Measurements from ENCODE around the gene HIVEP3. TPM values are rescaled to one million over a fixed set of nuclear protein-coding genes. Genes with fewer than 3 reads are reported as not detected.

Gene HIVEP3
- total RNA-seq, 1 experiment from 2014 or later = 0.32 TPM

- in situ Hi-C loops (cut with HindIII; ENCODE audit: low pct_unique_long_range_greater_than_20kb, low sequenced_read_pairs) = no loop called here
- DNase-seq (ENCODE audit: low read depth, low spot score) = no peak
These were observed 73.9 kb downstream of the HIVEP3 start for GRCh38 chr1:41844781-41845272.

- in situ Hi-C loops (cut with HindIII; ENCODE audit: low pct_unique_long_range_greater_than_20kb, low sequenced_read_pairs) = no loop called here
- DNase-seq (ENCODE audit: low read depth, low spot score) = no peak
These were observed 74.5 kb downstream of the HIVEP3 start for GRCh38 chr1:41844255-41844654.

- DNase-seq (ENCODE audit: low read depth, low spot score) = no peak
- in situ Hi-C loops (cut with HindIII; ENCODE audit: low pct_unique_long_range_greater_than_20kb, low sequenced_read_pairs) = no loop called here
These were observed 75.5 kb downstream of the HIVEP3 start for GRCh38 chr1:41842993-41843755.

- DNase-seq (ENCODE audit: low read depth, low spot score) = no peak
- in situ Hi-C loops (cut with HindIII; ENCODE audit: low pct_unique_long_range_greater_than_20kb, low sequenced_read_pairs) = no loop called here
These were observed 76.4 kb downstream of the HIVEP3 start for GRCh38 chr1:41842326-41842725.

- no peak for DNase-seq (ENCODE audit: low read depth, low spot score)
- in situ Hi-C loops (cut with HindIII; ENCODE audit: low pct_unique_long_range_greater_than_20kb, low sequenced_read_pairs) = no loop called here
These were observed 78.0 kb downstream of the HIVEP3 start for GRCh38 chr1:41840592-41841246.

- no peak for DNase-seq (ENCODE audit: low read depth, low spot score)
- in situ Hi-C loops (cut with HindIII; ENCODE audit: low pct_unique_long_range_greater_than_20kb, low sequenced_read_pairs) = no loop called here
These were observed 80.5 kb downstream of the HIVEP3 start for GRCh38 chr1:41838266-41838665.

- no peak for DNase-seq (ENCODE audit: low read depth, low spot score)
- in situ Hi-C loops (cut with HindIII; ENCODE audit: low pct_unique_long_range_greater_than_20kb, low sequenced_read_pairs) = no loop called here
These were observed 81.0 kb downstream of the HIVEP3 start for GRCh38 chr1:41837691-41838090.

- no peak for DNase-seq (ENCODE audit: low read depth, low spot score)
- in situ Hi-C loops (cut with HindIII; ENCODE audit: low pct_unique_long_range_greater_than_20kb, low sequenced_read_pairs) = no loop called here
These were observed 83.2 kb downstream of the HIVEP3 start for GRCh38 chr1:41835485-41835884.

GRCh38 chr1:41833519-41834000 is 85.2 kb downstream of the HIVEP3 start:
- DNase-seq (ENCODE audit: low read depth, low spot score) = no peak
- in situ Hi-C loops (cut with HindIII; ENCODE audit: low pct_unique_long_range_greater_than_20kb, low sequenced_read_pairs) = no loop called here

- no peak for DNase-seq (ENCODE audit: low read depth, low spot score)
- in situ Hi-C loops (cut with HindIII; ENCODE audit: low pct_unique_long_range_greater_than_20kb, low sequenced_read_pairs) = no loop called here
These were observed 88.0 kb downstream of the HIVEP3 start for GRCh38 chr1:41830726-41831125.

- in situ Hi-C loops (cut with HindIII; ENCODE audit: low pct_unique_long_range_greater_than_20kb, low sequenced_read_pairs) = no loop called here
- no peak for DNase-seq (ENCODE audit: low read depth, low spot score)
These were observed 90.6 kb downstream of the HIVEP3 start for GRCh38 chr1:41827991-41828570.

GRCh38 chr1:41823471-41823870 is 95.3 kb downstream of the HIVEP3 start:
- in situ Hi-C loops (cut with HindIII; ENCODE audit: low pct_unique_long_range_greater_than_20kb, low sequenced_read_pairs) = no loop called here

GRCh38 chr1:41822866-41823265 is 95.9 kb downstream of the HIVEP3 start:
- DNase-seq (ENCODE audit: low read depth, low spot score) = no peak
- in situ Hi-C loops (cut with HindIII; ENCODE audit: low pct_unique_long_range_greater_than_20kb, low sequenced_read_pairs) = no loop called here

More at GRCh38 chr1:41823471-41823870, 95.3 kb downstream of the HIVEP3 start:
- no peak for DNase-seq (ENCODE audit: low read depth, low spot score)

GRCh38 chr1:41819843-41820242 is 98.9 kb downstream of the HIVEP3 start:
- DNase-seq (ENCODE audit: low read depth, low spot score) = no peak
- in situ Hi-C loops (cut with HindIII; ENCODE audit: low pct_unique_long_range_greater_than_20kb, low sequenced_read_pairs) = no loop called here

- in situ Hi-C loops (cut with HindIII; ENCODE audit: low pct_unique_long_range_greater_than_20kb, low sequenced_read_pairs) = no loop called here
- no peak for DNase-seq (ENCODE audit: low read depth, low spot score)
These were observed 99.7 kb downstream of the HIVEP3 start for GRCh38 chr1:41819069-41819468.

GRCh38 chr1:41816061-41816460 is 102.7 kb downstream of the HIVEP3 start:
- in situ Hi-C loops (cut with HindIII; ENCODE audit: low pct_unique_long_range_greater_than_20kb, low sequenced_read_pairs) = no loop called here
- DNase-seq (ENCODE audit: low read depth, low spot score) = no peak

GRCh38 chr1:41813755-41814745 is 104.7 kb downstream of the HIVEP3 start:
- DNase-seq (ENCODE audit: low read depth, low spot score) = no peak
- in situ Hi-C loops (cut with HindIII; ENCODE audit: low pct_unique_long_range_greater_than_20kb, low sequenced_read_pairs) = no loop called here
